GM23338 (cell line): Measurements from ENCODE around the gene SFT2D3. TPM values are rescaled to one million over a fixed set of nuclear protein-coding genes. Genes with fewer than 3 reads are reported as not detected.

Source experiments
- ATAC-seq: fragments of 200-7000 bp; cut with Tn5 transposase; 3 replicates; pipeline ENCODE4 v1.9.1; 2020
- DNase-seq: peaks from one replicate; pipeline ENCODE4 v3.0.0-alpha.2; 2015; ENCODE audit warnings: low spot score
- H2AFZ ChIP-seq: fragments of 200-600 bp; sonication (generic); 2 replicates; pipeline ENCODE4 v1.8.0; 2016; ENCODE audit warnings: antibody characterized with exemption, mild to moderate bottlenecking, moderate library complexity
- H3F3A ChIP-seq: fragments of 200-600 bp; sonication (generic); replicated peaks from 2 replicates; pipeline ENCODE4 v1.8.0; 2017; ENCODE audit warnings: antibody characterized with exemption, mixed run types, low read depth
- H3K27ac ChIP-seq: fragments of 200-600 bp; sonication (generic); 2 replicates; pipeline ENCODE4 v1.6.1; 2016; ENCODE audit warnings: low read depth
- H3K27me3 ChIP-seq: fragments of 200-600 bp; sonication (generic); 2 replicates; pipeline ENCODE4 v1.8.0; 2016; ENCODE audit warnings: mild to moderate bottlenecking, mixed run types, moderate library complexity; ENCODE audit not compliant: insufficient read depth
- H3K36me3 ChIP-seq: fragments of 200-600 bp; sonication (generic); 2 replicates; pipeline ENCODE4 v1.8.0; 2016; ENCODE audit warnings: mild to moderate bottlenecking; ENCODE audit not compliant: insufficient read depth
- H3K4me1 ChIP-seq: fragments of 200-600 bp; sonication (generic); 2 replicates; pipeline ENCODE4 v1.8.0; 2016; ENCODE audit warnings: mild to moderate bottlenecking, moderate library complexity; ENCODE audit not compliant: insufficient read depth
- H3K4me2 ChIP-seq: fragments of 200-600 bp; sonication (generic); 2 replicates; pipeline ENCODE4 v1.7.1; 2017; ENCODE audit warnings: mixed run types
- H3K4me3 ChIP-seq: fragments of 200-600 bp; sonication (generic); 2 replicates; pipeline ENCODE4 v1.6.1; 2016; ENCODE audit warnings: mixed run types
- H3K79me2 ChIP-seq: fragments of 200-600 bp; sonication (generic); replicated peaks from 2 replicates; pipeline ENCODE4 v1.8.0; 2017; ENCODE audit warnings: mild to moderate bottlenecking; ENCODE audit not compliant: insufficient read depth
- H3K9me2 ChIP-seq: fragments of 200-600 bp; sonication (generic); 2 replicates; pipeline ENCODE4 v1.8.0; 2017; ENCODE audit not compliant: insufficient read depth
- H4K20me1 ChIP-seq: fragments of 200-600 bp; sonication (generic); replicated peaks from 2 replicates; pipeline ENCODE4 v1.8.0; 2017; ENCODE audit warnings: mild to moderate bottlenecking; ENCODE audit not compliant: insufficient read depth
- H3K27ac Mint-ChIP-seq: 2 replicates; pipeline ENCODE4 v1.8.0; 2020; ENCODE audit warnings: inconsistent platforms, mild to moderate bottlenecking, moderate library complexity, mixed read lengths
- H3K27me3 Mint-ChIP-seq: 3 replicates; pipeline ENCODE4 v1.8.0; 2022; ENCODE audit warnings: low read depth, mild to moderate bottlenecking, moderate library complexity, mixed read lengths, inconsistent platforms; ENCODE audit not compliant: insufficient read depth, poor library complexity
- H3K36me3 Mint-ChIP-seq: 3 replicates; pipeline ENCODE4 v1.8.0; 2021; ENCODE audit warnings: low read depth, mild to moderate bottlenecking, inconsistent platforms, moderate library complexity, mixed read lengths
- H3K4me1 Mint-ChIP-seq: 3 replicates; pipeline ENCODE4 v1.8.0; 2020; ENCODE audit warnings: mild to moderate bottlenecking, inconsistent platforms, mixed read lengths
- H3K4me3 Mint-ChIP-seq: 3 replicates; pipeline ENCODE4 v1.8.0; 2021; ENCODE audit warnings: moderate library complexity, mild to moderate bottlenecking, inconsistent platforms, mixed read lengths
- H3K9me3 Mint-ChIP-seq: 3 replicates; pipeline ENCODE4 v1.8.0; 2020; ENCODE audit warnings: moderate library complexity, mild to moderate bottlenecking, inconsistent platforms, mixed read lengths
- EZH2 ChIP-seq: fragments of 200-600 bp; sonication (generic); IDR thresholded peaks from one replicate; pipeline ENCODE4 v1.8.0; 2017; ENCODE audit warnings: antibody characterized with exemption, mild to moderate bottlenecking, low read depth; ENCODE audit not compliant: unreplicated experiment
- JUNB ChIP-seq: IDR thresholded peaks from one replicate; pipeline ENCODE4 v1.6.1; 2016; ENCODE audit warnings: antibody characterized with exemption; ENCODE audit not compliant: unreplicated experiment
- POLR2AphosphoS5 ChIP-seq: IDR thresholded peaks from 2 replicates; pipeline ENCODE4 v1.6.1; 2016; ENCODE audit warnings: antibody characterized with exemption, low read depth
- STAT1 ChIP-seq: IDR thresholded peaks from one replicate; pipeline ENCODE4 v1.6.1; 2016; ENCODE audit warnings: antibody characterized with exemption; ENCODE audit not compliant: unreplicated experiment
- ZNF114 ChIP-seq: fragments of 250-450 bp; sonication (Bioruptor Pico); IDR thresholded peaks from 2 replicates; pipeline ENCODE4 v1.5.0; 2020; ENCODE audit warnings: mild to moderate bottlenecking, moderate library complexity
- ZNF331 ChIP-seq: fragments of 250-450 bp; sonication (Bioruptor Pico); IDR thresholded peaks from 2 replicates; pipeline ENCODE4 v1.5.0; 2020; ENCODE audit warnings: low read depth, mild to moderate bottlenecking, moderate library complexity
- polyA plus RNA-seq: library from polyadenylated mRNA; unstranded; fragments of >200 nt; fragmentation: Nextera tagmentation; extraction: Ambion mirVana; gene quantifications from 2 replicates; pipeline ENCODE4 v1.2.1, GENCODE V29; 2016
- total RNA-seq: library from RNA; depleted of rRNA; stranded (reverse); fragments of >200 nt; shearing (Covaris generic); gene quantifications from 2 replicates; pipeline ENCODE4 v1.2.3, GENCODE V29; 2014
- TF ChIP-seq, protein P1 (sequence below), 2 experiments: fragments of 200-600 bp in 1 of 2; sonication (generic) in 1 of 2; conservative IDR thresholded peaks; 2 replicates each; pipeline versions ENCODE4 v1.5.1 to v1.6.1; 2016 to 2017; ENCODE audit warnings: antibody characterized with exemption in 2 of 2, low read depth in 2 of 2, mild to moderate bottlenecking in 2 of 2, moderate library complexity in 1 of 2
- TF ChIP-seq, protein P2 (sequence below): IDR thresholded peaks from one replicate; pipeline ENCODE4 v1.6.1; 2018; ENCODE audit warnings: antibody characterized with exemption; ENCODE audit not compliant: unreplicated experiment
- TF ChIP-seq, protein P3 (sequence below): IDR thresholded peaks from 2 replicates; pipeline ENCODE4 v1.6.1; 2016; ENCODE audit warnings: antibody characterized with exemption
- TF ChIP-seq, protein P4 (sequence below): fragments of 250-450 bp; sonication (Bioruptor Pico); IDR thresholded peaks from 2 replicates; pipeline ENCODE4 v1.5.0; 2020; ENCODE audit warnings: mild to moderate bottlenecking, moderate library complexity

The SFT2D3 gene
- total and polyA plus RNA-seq, 2 experiments from 2014 or later, result 13.7 TPM; not detected in 1

DNA sequence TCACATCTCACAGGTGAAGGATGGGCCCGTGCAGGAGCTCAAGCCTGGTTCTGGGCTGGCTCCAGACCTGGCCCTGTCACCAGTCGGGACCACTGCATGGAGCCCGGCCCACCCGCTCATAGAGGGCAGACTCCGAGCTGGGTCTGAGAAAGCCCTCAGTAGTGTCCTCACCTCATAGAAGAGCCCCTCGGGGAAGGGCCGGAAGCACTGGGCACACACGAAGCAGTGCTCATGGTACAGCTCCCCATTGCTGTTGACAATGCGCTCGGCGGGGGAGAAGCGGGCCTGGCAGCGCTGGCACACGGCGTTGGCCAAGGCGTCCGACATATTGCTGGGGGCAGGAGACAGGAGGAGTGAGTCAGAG is 44.1 kb upstream of the SFT2D3 start:
- no peaks in the 10 kb centered on the region for H3F3A ChIP-seq
- no peaks in the 10 kb centered on the region for H3K36me3 ChIP-seq
- H4K20me1 ChIP-seq, result no peaks in the 10 kb centered on the region; the same call in 1 of the 2 replicates
- H3K27ac ChIP-seq, result no peak overlapping the region
- Mint-ChIP-seq H3K9me3 (no peaks in the 10 kb centered on the region), H3K36me3 (no peaks in the 10 kb centered on the region; the same call in 2 of the 3 replicates), H3K27me3 (peaks cover 20% of the 10 kb centered on the region), H3K4me3 (no peak overlapping the region), H3K27ac (no peak overlapping the region), H3K4me1 (peaks cover 6% of the 10 kb centered on the region; the same call in 2 of the 3 replicates)
- no peak for TF ChIP-seq ZNF114 (CRISPR knock-in tag)
- no peak for TF ChIP-seq ZNF331 (CRISPR knock-in tag)
- no peak for TF ChIP-seq EZH2
- TF ChIP-seq, protein P1, sequence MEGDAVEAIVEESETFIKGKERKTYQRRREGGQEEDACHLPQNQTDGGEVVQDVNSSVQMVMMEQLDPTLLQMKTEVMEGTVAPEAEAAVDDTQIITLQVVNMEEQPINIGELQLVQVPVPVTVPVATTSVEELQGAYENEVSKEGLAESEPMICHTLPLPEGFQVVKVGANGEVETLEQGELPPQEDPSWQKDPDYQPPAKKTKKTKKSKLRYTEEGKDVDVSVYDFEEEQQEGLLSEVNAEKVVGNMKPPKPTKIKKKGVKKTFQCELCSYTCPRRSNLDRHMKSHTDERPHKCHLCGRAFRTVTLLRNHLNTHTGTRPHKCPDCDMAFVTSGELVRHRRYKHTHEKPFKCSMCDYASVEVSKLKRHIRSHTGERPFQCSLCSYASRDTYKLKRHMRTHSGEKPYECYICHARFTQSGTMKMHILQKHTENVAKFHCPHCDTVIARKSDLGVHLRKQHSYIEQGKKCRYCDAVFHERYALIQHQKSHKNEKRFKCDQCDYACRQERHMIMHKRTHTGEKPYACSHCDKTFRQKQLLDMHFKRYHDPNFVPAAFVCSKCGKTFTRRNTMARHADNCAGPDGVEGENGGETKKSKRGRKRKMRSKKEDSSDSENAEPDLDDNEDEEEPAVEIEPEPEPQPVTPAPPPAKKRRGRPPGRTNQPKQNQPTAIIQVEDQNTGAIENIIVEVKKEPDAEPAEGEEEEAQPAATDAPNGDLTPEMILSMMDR (conservative IDR thresholded peaks at IDR 0.05; ENCODE audit: low read depth in 2 of 2), result no peak
- TF ChIP-seq, protein P2, sequence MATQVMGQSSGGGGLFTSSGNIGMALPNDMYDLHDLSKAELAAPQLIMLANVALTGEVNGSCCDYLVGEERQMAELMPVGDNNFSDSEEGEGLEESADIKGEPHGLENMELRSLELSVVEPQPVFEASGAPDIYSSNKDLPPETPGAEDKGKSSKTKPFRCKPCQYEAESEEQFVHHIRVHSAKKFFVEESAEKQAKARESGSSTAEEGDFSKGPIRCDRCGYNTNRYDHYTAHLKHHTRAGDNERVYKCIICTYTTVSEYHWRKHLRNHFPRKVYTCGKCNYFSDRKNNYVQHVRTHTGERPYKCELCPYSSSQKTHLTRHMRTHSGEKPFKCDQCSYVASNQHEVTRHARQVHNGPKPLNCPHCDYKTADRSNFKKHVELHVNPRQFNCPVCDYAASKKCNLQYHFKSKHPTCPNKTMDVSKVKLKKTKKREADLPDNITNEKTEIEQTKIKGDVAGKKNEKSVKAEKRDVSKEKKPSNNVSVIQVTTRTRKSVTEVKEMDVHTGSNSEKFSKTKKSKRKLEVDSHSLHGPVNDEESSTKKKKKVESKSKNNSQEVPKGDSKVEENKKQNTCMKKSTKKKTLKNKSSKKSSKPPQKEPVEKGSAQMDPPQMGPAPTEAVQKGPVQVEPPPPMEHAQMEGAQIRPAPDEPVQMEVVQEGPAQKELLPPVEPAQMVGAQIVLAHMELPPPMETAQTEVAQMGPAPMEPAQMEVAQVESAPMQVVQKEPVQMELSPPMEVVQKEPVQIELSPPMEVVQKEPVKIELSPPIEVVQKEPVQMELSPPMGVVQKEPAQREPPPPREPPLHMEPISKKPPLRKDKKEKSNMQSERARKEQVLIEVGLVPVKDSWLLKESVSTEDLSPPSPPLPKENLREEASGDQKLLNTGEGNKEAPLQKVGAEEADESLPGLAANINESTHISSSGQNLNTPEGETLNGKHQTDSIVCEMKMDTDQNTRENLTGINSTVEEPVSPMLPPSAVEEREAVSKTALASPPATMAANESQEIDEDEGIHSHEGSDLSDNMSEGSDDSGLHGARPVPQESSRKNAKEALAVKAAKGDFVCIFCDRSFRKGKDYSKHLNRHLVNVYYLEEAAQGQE, result no peak
- TF ChIP-seq, protein P3, sequence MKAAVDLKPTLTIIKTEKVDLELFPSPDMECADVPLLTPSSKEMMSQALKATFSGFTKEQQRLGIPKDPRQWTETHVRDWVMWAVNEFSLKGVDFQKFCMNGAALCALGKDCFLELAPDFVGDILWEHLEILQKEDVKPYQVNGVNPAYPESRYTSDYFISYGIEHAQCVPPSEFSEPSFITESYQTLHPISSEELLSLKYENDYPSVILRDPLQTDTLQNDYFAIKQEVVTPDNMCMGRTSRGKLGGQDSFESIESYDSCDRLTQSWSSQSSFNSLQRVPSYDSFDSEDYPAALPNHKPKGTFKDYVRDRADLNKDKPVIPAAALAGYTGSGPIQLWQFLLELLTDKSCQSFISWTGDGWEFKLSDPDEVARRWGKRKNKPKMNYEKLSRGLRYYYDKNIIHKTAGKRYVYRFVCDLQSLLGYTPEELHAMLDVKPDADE, result no peak
- no peak for TF ChIP-seq JUNB
- TF ChIP-seq POLR2AphosphoS5, result no peak
- TF ChIP-seq STAT1, result no peak
- no peaks in the 10 kb centered on the region for H3K79me2 ChIP-seq
- H3K4me1 ChIP-seq, result no peaks in the 10 kb centered on the region
- H3K4me2 ChIP-seq, result no peak overlapping the region
- no peak for ATAC-seq
- no peak for DNase-seq
- no peak overlapping the region for H3K4me3 ChIP-seq
- H3K27me3 ChIP-seq, result no peaks in the 10 kb centered on the region
- no peak overlapping the region for H2AFZ ChIP-seq
- no peaks in the 10 kb centered on the region for H3K9me2 ChIP-seq

DNA sequence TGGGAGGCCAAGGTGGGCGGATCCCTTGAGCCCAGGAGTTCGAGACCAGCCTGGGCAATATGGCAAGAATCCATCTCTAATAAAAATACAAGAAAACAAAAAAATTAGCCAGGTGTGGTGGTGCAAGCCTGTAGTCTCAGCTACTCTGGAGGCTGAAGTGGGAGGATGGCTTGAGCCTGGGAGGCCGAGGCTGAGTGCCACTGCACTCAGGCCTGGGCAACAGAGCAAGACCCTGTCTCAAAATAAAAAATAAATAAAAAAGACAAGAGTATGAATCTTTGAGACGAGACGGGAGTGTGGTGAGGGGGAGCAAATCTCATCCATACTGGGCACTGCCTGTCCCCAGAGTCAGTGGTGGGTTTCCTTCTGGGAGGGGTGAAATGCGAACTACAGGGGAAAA is 43.2 kb upstream of the SFT2D3 start:
- no peaks in the 10 kb centered on the region for H3F3A ChIP-seq
- Mint-ChIP-seq H3K4me3 (no peak overlapping the region), H3K27me3 (peaks cover 17% of the 10 kb centered on the region), H3K9me3 (no peaks in the 10 kb centered on the region), H3K36me3 (no peaks in the 10 kb centered on the region; the same call in 2 of the 3 replicates), H3K27ac (no peak overlapping the region), H3K4me1 (peaks cover 6% of the 10 kb centered on the region; the same call in 2 of the 3 replicates)
- H3K4me2 ChIP-seq, result no peak overlapping the region
- no peak overlapping the region for H3K27ac ChIP-seq
- ATAC-seq (no peak), DNase-seq (no peak)
- no peaks in the 10 kb centered on the region; the same call in 1 of the 2 replicates for H4K20me1 ChIP-seq
- no peaks in the 10 kb centered on the region for H3K9me2 ChIP-seq
- no peak overlapping the region for H3K4me3 ChIP-seq
- H3K79me2 ChIP-seq, result no peaks in the 10 kb centered on the region
- H3K4me1 ChIP-seq, result no peaks in the 10 kb centered on the region
- H2AFZ ChIP-seq, result no peak overlapping the region
- no peaks in the 10 kb centered on the region for H3K36me3 ChIP-seq
- H3K27me3 ChIP-seq, result peaks cover 5% of the 10 kb centered on the region; the same call in 1 of the 2 replicates
- TF ChIP-seq EZH2 (no peak), ZNF331 (CRISPR knock-in tag) (no peak), ZNF114 (CRISPR knock-in tag) (no peak)
- TF ChIP-seq, protein P4, sequence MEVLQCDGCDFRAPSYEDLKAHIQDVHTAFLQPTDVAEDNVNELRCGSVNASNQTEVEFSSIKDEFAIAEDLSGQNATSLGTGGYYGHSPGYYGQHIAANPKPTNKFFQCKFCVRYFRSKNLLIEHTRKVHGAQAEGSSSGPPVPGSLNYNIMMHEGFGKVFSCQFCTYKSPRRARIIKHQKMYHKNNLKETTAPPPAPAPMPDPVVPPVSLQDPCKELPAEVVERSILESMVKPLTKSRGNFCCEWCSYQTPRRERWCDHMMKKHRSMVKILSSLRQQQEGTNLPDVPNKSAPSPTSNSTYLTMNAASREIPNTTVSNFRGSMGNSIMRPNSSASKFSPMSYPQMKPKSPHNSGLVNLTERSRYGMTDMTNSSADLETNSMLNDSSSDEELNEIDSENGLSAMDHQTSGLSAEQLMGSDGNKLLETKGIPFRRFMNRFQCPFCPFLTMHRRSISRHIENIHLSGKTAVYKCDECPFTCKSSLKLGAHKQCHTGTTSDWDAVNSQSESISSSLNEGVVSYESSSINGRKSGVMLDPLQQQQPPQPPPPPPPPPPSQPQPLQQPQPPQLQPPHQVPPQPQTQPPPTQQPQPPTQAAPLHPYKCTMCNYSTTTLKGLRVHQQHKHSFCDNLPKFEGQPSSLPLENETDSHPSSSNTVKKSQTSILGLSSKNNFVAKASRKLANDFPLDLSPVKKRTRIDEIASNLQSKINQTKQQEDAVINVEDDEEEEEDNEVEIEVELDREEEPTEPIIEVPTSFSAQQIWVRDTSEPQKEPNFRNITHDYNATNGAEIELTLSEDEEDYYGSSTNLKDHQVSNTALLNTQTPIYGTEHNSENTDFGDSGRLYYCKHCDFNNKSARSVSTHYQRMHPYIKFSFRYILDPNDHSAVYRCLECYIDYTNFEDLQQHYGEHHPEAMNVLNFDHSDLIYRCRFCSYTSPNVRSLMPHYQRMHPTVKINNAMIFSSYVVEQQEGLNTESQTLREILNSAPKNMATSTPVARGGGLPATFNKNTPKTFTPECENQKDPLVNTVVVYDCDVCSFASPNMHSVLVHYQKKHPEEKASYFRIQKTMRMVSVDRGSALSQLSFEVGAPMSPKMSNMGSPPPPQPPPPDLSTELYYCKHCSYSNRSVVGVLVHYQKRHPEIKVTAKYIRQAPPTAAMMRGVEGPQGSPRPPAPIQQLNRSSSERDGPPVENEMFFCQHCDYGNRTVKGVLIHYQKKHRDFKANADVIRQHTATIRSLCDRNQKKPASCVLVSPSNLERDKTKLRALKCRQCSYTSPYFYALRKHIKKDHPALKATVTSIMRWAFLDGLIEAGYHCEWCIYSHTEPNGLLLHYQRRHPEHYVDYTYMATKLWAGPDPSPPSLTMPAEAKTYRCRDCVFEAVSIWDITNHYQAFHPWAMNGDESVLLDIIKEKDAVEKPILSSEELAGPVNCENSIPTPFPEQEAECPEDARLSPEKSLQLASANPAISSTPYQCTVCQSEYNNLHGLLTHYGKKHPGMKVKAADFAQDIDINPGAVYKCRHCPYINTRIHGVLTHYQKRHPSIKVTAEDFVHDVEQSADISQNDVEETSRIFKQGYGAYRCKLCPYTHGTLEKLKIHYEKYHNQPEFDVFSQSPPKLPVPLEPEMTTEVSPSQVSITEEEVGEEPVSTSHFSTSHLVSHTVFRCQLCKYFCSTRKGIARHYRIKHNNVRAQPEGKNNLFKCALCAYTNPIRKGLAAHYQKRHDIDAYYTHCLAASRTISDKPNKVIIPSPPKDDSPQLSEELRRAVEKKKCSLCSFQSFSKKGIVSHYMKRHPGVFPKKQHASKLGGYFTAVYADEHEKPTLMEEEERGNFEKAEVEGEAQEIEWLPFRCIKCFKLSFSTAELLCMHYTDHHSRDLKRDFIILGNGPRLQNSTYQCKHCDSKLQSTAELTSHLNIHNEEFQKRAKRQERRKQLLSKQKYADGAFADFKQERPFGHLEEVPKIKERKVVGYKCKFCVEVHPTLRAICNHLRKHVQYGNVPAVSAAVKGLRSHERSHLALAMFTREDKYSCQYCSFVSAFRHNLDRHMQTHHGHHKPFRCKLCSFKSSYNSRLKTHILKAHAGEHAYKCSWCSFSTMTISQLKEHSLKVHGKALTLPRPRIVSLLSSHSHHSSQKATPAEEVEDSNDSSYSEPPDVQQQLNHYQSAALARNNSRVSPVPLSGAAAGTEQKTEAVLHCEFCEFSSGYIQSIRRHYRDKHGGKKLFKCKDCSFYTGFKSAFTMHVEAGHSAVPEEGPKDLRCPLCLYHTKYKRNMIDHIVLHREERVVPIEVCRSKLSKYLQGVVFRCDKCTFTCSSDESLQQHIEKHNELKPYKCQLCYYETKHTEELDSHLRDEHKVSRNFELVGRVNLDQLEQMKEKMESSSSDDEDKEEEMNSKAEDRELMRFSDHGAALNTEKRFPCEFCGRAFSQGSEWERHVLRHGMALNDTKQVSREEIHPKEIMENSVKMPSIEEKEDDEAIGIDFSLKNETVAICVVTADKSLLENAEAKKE (CRISPR knock-in tag), result no peak
